Activated CD8-positive, alpha-beta T cell treated with anti-CD3 and anti-CD28 coated beads for 36 hours (primary cell): Measurements from ENCODE around the gene KCNMB3. TPM values are rescaled to one million over a fixed set of nuclear protein-coding genes. Genes with fewer than 3 reads are reported as not detected.

ENCODE experiments used
- ATAC-seq: fragments of 200-7000 bp; cut with Tn5 transposase; one replicate; pipeline ENCODE4 v1.10.0; 2021; ENCODE audit warnings: mild to moderate bottlenecking, moderate library complexity
- CTCF ChIA-PET: fragments of 350-600 bp; sonication (Branson Sonifier 250); formaldehyde crosslinking; loops from one replicate; lab custom pipeline; 2021; ENCODE audit warnings: antibody characterized with exemption; lab: Charles Lee
- POLR2A ChIA-PET: fragments of 350-600 bp; sonication (Branson Sonifier 250); formaldehyde crosslinking; loops from one replicate; lab custom pipeline; 2021; ENCODE audit warnings: antibody characterized with exemption; lab: Charles Lee
- DNase-seq: peaks from one replicate; pipeline ENCODE4 v3.0.0-alpha.2; 2020
- H3K27ac Mint-ChIP-seq: one replicate; pipeline ENCODE4 v1.8.0; 2021; ENCODE audit warnings: mild to moderate bottlenecking, mixed read lengths
- H3K27me3 Mint-ChIP-seq: one replicate; pipeline ENCODE4 v1.8.0; 2021; ENCODE audit warnings: mixed read lengths
- H3K36me3 Mint-ChIP-seq: one replicate; pipeline ENCODE4 v1.8.0; 2021; ENCODE audit warnings: low read depth, mixed read lengths
- H3K4me1 Mint-ChIP-seq: one replicate; pipeline ENCODE4 v1.8.0; 2021; ENCODE audit warnings: low read depth, mixed read lengths
- H3K4me3 Mint-ChIP-seq: one replicate; pipeline ENCODE4 v1.8.0; 2021; ENCODE audit warnings: mild to moderate bottlenecking, moderate library complexity, mixed read lengths
- H3K9me3 Mint-ChIP-seq: one replicate; pipeline ENCODE4 v1.8.0; 2021; ENCODE audit warnings: mixed read lengths
- intact Hi-C: fragments of 100-400 bp; cut with micrococcal nuclease; formaldehyde crosslinking; loops from one replicate; pipeline ENCODE4 v1.10.0; 2022
- total RNA-seq, 2 experiments: library from RNA; stranded (reverse); gene quantifications; one replicate each; pipeline ENCODE4 v1.2.3, GENCODE V29; 2021
- TF ChIP-seq, protein P1 (sequence below): fragments of 200-600 bp; IDR thresholded peaks from one replicate; pipeline ENCODE4 v1.8.0; 2022; ENCODE audit warnings: antibody characterized with exemption, mild to moderate bottlenecking

The KCNMB3 gene
- total RNA-seq, 2 experiments from 2014 or later, result 0.34 TPM

- no peaks in the 10 kb centered on the region for H3K9me3 Mint-ChIP-seq
- DNase-seq (no peak), ATAC-seq (no peak)
- ChIA-PET CTCF (no interaction called here), POLR2A (no interaction called here)
- no peaks in the 10 kb centered on the region for H3K36me3 Mint-ChIP-seq
- H3K4me1 Mint-ChIP-seq, result no peaks in the 10 kb centered on the region
- intact Hi-C loops, result no loop called here
- H3K27ac Mint-ChIP-seq, result no peak overlapping the region
- peaks cover 2% of the 10 kb centered on the region for H3K27me3 Mint-ChIP-seq
- H3K4me3 Mint-ChIP-seq, result no peak overlapping the region
- TF ChIP-seq, protein P1, sequence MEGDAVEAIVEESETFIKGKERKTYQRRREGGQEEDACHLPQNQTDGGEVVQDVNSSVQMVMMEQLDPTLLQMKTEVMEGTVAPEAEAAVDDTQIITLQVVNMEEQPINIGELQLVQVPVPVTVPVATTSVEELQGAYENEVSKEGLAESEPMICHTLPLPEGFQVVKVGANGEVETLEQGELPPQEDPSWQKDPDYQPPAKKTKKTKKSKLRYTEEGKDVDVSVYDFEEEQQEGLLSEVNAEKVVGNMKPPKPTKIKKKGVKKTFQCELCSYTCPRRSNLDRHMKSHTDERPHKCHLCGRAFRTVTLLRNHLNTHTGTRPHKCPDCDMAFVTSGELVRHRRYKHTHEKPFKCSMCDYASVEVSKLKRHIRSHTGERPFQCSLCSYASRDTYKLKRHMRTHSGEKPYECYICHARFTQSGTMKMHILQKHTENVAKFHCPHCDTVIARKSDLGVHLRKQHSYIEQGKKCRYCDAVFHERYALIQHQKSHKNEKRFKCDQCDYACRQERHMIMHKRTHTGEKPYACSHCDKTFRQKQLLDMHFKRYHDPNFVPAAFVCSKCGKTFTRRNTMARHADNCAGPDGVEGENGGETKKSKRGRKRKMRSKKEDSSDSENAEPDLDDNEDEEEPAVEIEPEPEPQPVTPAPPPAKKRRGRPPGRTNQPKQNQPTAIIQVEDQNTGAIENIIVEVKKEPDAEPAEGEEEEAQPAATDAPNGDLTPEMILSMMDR, result no peak
Observed at GRCh38 chr3:179289295-179289694, 38.4 kb upstream of the KCNMB3 start.

DNA sequence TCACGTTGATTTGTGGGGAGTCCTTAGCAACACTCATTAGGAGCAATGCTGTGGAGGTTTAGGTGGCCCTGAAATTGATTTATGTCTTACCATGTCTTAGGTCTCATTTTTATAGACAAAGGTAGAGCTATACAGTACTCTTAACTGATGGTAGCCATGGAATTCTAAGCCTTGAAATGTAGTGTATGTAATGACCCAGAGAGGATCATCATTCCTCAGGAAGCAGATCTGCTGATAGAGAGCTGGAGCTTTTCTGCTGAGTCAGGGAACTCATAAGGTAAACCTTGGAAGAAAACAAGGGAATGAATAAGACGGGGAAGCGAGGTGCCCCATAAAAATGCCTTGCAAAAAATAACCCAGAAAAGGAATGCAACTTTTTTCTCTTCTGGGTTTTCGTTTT lies 37.9 kb upstream of the KCNMB3 start:
- ChIA-PET POLR2A (no interaction called here), CTCF (no interaction called here)
- intact Hi-C loops, result no loop called here
- no peak for ATAC-seq
- H3K4me3 Mint-ChIP-seq, result no peak overlapping the region
- no peaks in the 10 kb centered on the region for H3K36me3 Mint-ChIP-seq
- no peak for DNase-seq
- TF ChIP-seq, protein P1, result no peak
- H3K4me1 Mint-ChIP-seq, result no peaks in the 10 kb centered on the region
- H3K27ac Mint-ChIP-seq, result no peak overlapping the region
- no peaks in the 10 kb centered on the region for H3K9me3 Mint-ChIP-seq
- peaks cover 2% of the 10 kb centered on the region for H3K27me3 Mint-ChIP-seq

DNA sequence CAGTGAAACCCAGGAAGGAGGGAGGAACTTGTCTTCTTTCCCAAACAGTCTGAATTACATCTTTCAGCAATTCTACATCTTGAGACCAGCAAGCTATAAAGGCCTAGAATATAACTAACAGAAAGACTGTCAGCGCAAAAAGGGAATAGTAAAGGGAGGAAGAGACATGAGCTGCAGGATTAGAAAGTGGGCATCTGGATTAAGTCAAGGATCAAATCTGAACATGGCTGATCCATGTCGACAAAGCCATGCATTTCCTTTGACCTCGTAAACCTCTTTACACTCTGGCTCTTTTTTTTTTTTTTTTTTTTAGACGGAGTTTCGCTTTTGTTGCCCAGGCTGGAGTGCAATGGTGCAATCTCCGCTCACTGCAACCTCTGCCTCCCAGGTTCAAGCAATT lies 35.4 kb upstream of the KCNMB3 start:
- ChIA-PET POLR2A (no interaction called here), CTCF (no interaction called here)
- TF ChIP-seq, protein P1, result no peak
- Mint-ChIP-seq H3K4me3 (no peak overlapping the region), H3K27me3 (peaks cover 2% of the 10 kb centered on the region), H3K36me3 (no peaks in the 10 kb centered on the region), H3K27ac (no peak overlapping the region), H3K9me3 (no peaks in the 10 kb centered on the region), H3K4me1 (no peaks in the 10 kb centered on the region)
- intact Hi-C loops, result no loop called here
- no peak for ATAC-seq
- DNase-seq, result no peak

DNA sequence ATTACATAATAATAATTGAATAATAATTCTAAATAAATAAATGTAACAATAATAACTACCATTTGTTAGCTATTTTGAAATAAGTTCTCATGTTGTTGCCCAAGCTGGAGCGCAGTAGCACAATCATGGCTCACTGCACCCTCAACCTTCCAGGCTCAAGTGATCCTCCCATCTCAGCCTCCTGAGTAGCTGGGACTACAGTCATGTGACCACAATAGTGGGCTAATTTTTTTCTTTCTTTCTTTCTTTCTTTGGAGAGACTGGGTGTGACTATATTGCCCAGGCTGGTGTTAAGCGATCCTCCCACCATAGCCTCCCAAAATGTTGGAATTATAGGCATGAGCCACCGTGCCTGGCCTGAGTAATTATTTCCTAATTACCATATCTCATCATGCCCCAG lies 30.9 kb upstream of the KCNMB3 start:
- ChIA-PET CTCF (no interaction called here), POLR2A (no interaction called here)
- intact Hi-C loops, result no loop called here
- H3K27ac Mint-ChIP-seq, result no peak overlapping the region
- H3K4me3 Mint-ChIP-seq, result no peak overlapping the region
- ATAC-seq, result no peak
- H3K36me3 Mint-ChIP-seq, result no peaks in the 10 kb centered on the region
- TF ChIP-seq, protein P1, result no peak
- no peaks in the 10 kb centered on the region for H3K9me3 Mint-ChIP-seq
- DNase-seq, result no peak
- H3K27me3 Mint-ChIP-seq, result peaks cover 10% of the 10 kb centered on the region
- no peaks in the 10 kb centered on the region for H3K4me1 Mint-ChIP-seq

- Mint-ChIP-seq H3K36me3 (no peaks in the 10 kb centered on the region), H3K4me1 (no peaks in the 10 kb centered on the region), H3K9me3 (no peaks in the 10 kb centered on the region), H3K27me3 (peaks cover 12% of the 10 kb centered on the region), H3K27ac (no peak overlapping the region), H3K4me3 (no peak overlapping the region)
- TF ChIP-seq, protein P1, result no peak
- ATAC-seq, result no peak
- ChIA-PET POLR2A (no interaction called here), CTCF (no interaction called here)
- DNase-seq, result no peak
- intact Hi-C loops, result no loop called here
Observed at GRCh38 chr3:179279837-179280236, 28.9 kb upstream of the KCNMB3 start.
